Activated CD4-positive, alpha-beta T cell treated with anti-CD3 and anti-CD28 coated beads for 24 hours (primary cell): ENCODE results near the gene ZNF263.
"Not testable (repeated sequence)": the region's sequence is repeated elsewhere in the genome, so short reads cannot be mapped to it uniquely, and the experiment has no call there.

Experiments
- DNase-seq, 2 donors: peaks; one replicate each; pipeline ENCODE4 v3.0.0-alpha.2; 2020; ENCODE audit warnings: low read depth in 2 of 2

ZNF263 gene

DNA sequence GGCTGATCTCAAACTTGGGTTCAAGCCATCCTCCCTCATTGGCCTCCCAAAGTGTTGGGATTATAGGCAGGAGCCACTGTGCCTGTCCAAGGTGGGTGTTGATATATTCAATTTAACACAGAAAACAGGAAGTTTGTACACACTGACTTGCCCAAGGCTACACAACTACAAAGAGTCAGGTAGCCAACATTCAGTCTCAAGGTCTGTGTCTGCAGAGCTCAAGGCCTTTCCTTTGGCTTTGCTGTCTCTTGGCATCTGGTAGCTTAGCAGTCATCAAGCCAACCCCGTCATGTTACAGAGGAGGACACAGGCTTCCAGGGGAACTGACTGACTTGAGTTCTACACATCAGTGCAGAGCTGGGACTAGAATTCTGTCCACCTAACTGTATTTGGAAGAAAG lies 15.0 kb upstream of the ZNF263 start:
- no peak for DNase-seq

GRCh38 chr16:3270718-3271117 lies 12.6 kb upstream of the ZNF263 start:
- not testable (repeated sequence) for DNase-seq

GRCh38 chr16:3271281-3271680 lies 12.0 kb upstream of the ZNF263 start:
- not testable (repeated sequence) for DNase-seq

DNA sequence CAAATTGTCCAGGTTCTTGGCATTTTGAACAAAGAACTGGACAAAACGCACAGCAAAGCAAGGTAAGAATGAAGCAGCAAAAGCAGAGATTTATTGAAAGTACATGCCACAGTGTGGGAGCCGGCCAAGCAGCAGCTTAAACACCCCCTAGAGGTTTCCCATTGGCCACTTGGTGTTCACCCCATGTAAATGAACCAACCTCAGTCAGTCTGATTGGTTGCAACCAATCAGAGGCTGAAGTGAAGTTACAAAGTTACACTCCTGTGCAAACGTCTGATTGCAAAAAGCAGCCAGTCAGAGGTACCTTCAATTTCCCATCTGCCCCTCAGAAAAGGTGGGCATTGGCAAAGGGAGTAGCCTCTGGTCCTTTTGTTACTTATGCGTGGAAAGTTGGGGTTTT lies 8.8 kb upstream of the ZNF263 start:
- no peak for DNase-seq

- no peak for DNase-seq
Measured at GRCh38 chr16:3274947-3275346, 8.3 kb upstream of the ZNF263 start.

GRCh38 chr16:3276679-3277078 lies 6.6 kb upstream of the ZNF263 start:
- no peak for DNase-seq

DNA sequence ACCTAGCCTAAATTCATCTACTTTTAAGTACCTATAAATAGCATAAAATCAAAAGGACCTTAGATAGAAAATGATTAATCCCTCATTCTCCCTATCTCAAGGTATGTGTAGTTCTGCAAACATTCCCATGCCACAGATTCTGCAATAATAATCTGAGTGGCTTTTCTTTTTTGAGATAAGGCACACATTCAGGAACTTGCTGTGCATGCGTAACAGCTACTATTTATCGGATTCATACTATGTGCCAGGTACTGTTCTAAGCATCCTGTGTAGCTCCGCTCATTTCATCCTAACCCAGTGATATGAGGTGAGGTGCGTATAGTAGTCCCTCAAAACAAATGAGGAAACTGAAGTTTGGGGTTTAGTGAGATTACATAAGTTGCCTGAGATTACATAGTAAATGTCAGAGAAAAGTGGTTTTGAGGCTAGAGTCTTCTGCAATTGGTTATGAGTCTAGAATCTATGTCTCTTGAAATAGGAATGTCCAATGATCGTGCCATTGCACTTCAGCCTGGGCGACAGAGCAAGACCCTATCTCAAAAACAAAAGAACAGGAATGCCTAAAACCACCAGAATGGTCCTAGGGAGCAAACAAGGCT lies 2.0 kb upstream of the ZNF263 start:
- DNase-seq, result no peak

- no peak for DNase-seq
Measured at GRCh38 chr16:3282103-3282729, 1.1 kb upstream of the ZNF263 start.

- DNase-seq, result no peak
Measured at GRCh38 chr16:3283543-3284447, 504 bp downstream of the ZNF263 start.

DNA sequence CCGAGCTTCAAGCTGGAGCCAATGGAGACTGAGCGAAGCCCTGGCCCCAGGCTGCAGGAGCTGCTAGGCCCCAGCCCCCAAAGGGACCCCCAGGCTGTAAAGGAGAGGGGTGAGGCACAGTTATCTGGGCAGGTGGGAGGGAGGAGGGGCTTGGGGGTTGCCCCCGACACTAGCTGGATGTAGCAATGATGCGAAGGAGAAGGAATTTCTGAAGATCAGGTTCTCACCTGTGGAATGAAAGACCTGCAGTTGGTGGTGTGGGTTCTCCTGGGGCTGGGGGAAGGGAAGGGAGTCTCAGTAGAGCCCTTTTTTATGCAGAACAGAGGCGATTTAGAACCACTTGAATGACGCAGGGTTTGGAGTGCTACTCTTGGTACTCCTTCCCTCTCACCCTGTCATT lies 1.8 kb downstream of the ZNF263 start:
- no peak for DNase-seq

- no peak for DNase-seq
Measured at GRCh38 chr16:3289998-3290673, 6.8 kb downstream of the ZNF263 start.

- no peak for DNase-seq
Measured at GRCh38 chr16:3292604-3293003, 9.3 kb downstream of the ZNF263 start.

DNA sequence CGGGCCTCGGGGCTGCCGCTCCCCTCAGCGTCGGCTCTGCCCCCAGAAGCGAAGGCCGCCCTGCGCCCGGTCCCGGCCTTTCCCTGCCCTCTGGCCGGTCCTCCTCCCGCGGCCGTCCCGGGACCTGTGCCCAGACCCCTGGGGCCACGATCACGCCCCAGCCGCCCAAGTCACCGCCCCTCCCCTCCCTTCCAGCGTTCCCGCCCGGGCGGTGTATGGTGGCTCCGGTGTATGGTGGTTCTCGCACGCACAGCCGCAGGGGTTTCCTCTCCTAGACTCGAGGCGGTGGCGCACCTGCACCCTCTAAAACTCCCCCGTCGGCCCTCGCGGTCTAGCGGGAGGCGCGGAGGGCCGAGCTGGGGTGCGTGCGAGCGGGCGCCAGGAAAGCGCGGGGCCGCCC lies 11.9 kb downstream of the ZNF263 start:
- no peak for DNase-seq

DNA sequence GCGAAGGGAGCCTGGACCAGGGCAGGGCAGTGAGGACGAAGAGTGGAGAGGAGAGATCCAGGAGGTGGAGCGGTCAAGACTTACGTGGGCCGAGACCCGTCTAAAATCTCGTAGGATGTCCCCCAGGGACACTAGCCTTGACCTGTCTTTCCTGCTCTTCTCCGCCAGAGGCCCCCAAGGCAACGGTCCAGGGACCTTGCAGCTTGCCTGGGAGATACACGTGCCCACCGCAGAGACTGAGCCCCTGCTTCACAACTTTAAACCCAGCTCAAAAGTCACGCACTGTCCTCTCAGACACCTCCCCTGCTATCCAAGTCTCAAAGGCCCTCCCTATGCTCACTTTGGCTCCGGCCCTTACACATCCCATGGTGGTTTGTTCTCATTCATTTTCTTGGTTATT lies 12.5 kb downstream of the ZNF263 start:
- DNase-seq, result no peak

DNA sequence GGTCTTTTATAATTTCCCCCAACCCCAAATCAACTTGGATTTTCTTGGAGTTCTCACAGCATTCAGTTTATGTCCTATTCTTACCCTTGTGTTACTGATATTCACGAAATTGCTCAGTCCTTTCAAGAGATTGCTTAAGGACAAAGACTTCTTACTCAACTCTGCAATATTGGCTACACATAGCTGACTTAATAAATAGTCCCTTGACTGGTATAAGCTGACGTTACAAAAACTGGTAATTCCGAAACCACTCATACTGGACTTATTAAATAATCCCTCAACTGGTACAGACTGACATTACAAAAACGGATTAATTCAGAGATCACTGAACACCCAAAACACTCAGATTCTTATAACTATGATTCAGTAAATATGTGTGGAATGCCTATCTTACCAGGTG lies 21.1 kb downstream of the ZNF263 start:
- no peak for DNase-seq

DNA sequence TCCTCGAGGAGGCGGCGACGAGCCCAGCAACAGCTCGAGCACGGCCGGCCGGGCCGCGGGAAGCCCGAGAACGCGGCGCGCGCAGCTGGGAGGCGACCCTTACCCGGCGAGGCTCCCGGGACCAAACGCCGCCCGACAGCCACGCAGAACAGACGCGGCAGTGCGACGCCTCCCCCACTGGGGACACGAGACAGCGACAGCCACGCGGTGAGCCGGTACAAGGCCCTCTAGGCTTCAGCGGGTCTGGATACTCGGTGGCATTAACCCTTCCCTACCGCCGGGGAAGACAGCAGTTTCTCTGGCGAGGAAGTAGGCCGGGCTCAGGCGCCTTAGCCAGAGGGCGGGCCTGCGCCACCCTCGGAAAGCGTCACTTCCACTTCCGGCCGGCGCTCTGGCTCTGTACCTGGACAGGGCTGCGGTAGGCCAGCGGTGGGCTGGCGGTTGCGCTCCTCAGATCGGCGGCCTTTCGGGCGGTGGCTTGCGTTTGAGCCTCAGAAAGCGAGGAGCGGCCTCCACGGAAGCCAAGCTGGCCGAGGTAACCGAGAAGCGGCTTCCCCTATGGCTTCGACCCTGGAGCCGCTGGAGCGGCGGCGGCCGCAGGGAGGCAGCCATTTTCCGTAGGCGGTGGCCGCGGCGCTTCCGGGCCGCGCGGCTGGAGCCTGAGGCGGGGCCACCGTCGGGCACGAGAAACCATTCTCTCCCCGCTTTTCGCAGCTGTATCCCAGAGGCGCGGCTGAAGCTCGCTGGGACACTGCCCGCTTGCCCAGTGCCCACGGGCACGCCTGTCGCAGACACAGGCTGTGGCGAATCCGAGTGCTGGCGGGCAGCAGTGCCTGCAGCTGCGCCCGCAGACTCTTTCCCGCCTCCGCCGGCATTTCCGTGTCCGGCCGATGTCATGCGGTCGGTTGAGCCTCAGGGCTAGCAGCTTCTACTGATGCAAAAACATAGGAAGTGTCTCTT lies 22.1 kb downstream of the ZNF263 start, which contains the start of the genes TIGD7 and ZNF75A:
Gene TIGD7 (minus strand): TSS at position 322 of the 960 bp plus-strand sequence. CDS start 4,816 bp downstream, outside the sequence.
Gene ZNF75A (plus strand): TSS at position 389 of the 960 bp plus-strand sequence. CDS start 2,932 bp downstream, outside the sequence.
- peak; percentile 68 to 72 for DNase-seq

GRCh38 chr16:3306078-3306477 lies 22.8 kb downstream of the ZNF263 start:
- no peak for DNase-seq

DNA sequence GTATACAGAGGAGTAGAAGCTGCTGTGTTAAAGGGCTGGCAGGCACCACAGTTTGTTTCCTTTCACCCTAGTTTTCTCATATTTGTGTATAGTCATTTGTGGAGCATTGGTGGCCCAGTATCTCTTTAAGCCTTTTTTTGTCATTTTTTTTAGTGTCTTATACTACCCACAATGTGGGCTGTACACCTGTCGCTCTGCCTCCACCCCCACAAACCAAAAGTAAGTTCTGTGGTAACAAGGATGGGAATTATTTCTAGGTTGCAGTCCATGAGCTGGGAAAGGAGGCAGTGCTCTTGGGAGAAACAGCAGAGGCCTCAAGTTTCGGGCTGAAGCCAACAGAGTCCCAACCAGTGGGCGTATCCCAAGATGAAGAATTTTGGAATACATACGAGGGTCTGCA lies 28.2 kb downstream of the ZNF263 start:
- DNase-seq, result no peak

DNA sequence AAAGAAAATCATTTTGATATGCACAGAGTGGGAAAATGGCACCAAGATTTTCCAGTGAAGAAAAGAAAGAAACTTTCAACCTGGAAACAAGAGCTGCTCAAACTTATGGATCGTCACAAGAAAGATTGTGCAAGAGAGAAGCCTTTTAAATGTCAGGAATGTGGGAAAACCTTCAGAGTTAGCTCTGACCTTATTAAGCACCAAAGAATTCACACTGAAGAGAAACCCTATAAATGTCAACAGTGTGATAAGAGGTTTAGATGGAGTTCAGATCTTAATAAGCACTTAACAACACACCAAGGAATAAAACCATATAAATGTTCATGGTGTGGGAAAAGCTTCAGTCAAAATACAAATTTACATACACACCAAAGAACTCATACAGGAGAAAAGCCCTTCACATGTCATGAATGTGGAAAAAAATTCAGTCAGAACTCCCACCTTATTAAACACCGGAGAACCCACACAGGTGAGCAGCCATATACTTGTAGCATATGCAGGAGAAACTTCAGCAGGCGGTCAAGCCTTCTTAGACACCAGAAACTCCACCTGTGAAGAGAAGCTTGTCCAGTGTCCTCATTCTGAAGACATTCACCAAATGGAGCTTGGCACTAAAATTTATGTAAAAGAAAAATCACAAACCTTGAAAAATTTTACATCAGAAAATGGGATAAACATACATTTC lies 34.2 kb downstream of the ZNF263 start:
- no peak for DNase-seq

- DNase-seq, result no peak
Measured at GRCh38 chr16:3321816-3322215, 38.5 kb downstream of the ZNF263 start.
